IMR-90 (cell line): Measurements from ENCODE around the gene TGFB1.

Experiments
- BHLHE40 ChIP-seq: fragments of 150-350 bp; IDR thresholded peaks from 2 replicates; pipeline ENCODE4 v1.6.1; 2016; ENCODE audit warnings: mild to moderate bottlenecking, low read depth, low read length
- CEBPB ChIP-seq: IDR thresholded peaks from 2 replicates; pipeline ENCODE4 v1.6.1; 2012; ENCODE audit warnings: low read depth, low read length, improper control_type of control experiment
- CTCF ChIP-seq: conservative IDR thresholded peaks from 2 replicates; pipeline ENCODE4 v1.5.1; 2012; ENCODE audit warnings: mild to moderate bottlenecking, low read depth, low read length, improper control_type of control experiment
- MAZ ChIP-seq: IDR thresholded peaks from 2 replicates; pipeline ENCODE4 v1.6.1; 2012; ENCODE audit warnings: low read depth, mild to moderate bottlenecking, low read length, improper control_type of control experiment, moderate library complexity, borderline replicate concordance
- MXI1 ChIP-seq: IDR thresholded peaks from 2 replicates; pipeline ENCODE4 v1.6.1; 2012; ENCODE audit warnings: low read depth, mild to moderate bottlenecking, low read length, moderate library complexity, borderline replicate concordance
- POLR2A ChIP-seq: IDR thresholded peaks from 2 replicates; pipeline ENCODE4 v1.6.1; 2012; ENCODE audit warnings: mild to moderate bottlenecking, low read depth, low read length
- RAD21 ChIP-seq: IDR thresholded peaks from 2 replicates; pipeline ENCODE4 v1.6.1; 2012; ENCODE audit warnings: low read length, improper control_type of control experiment
- RCOR1 ChIP-seq: IDR thresholded peaks from 2 replicates; pipeline ENCODE4 v1.6.1; 2012; ENCODE audit warnings: mild to moderate bottlenecking, low read length, improper control_type of control experiment; ENCODE audit not compliant: insufficient replicate concordance
- RFX5 ChIP-seq: IDR thresholded peaks from 2 replicates; pipeline ENCODE4 v1.8.0; 2012; ENCODE audit warnings: low read depth, mild to moderate bottlenecking, low read length, moderate library complexity
- SMC3 ChIP-seq: fragments of 150-350 bp; IDR thresholded peaks from 2 replicates; pipeline ENCODE4 v1.6.1; 2016; ENCODE audit warnings: low read depth, mild to moderate bottlenecking, antibody characterized with exemption, low read length, moderate library complexity
- USF2 ChIP-seq: fragments of 150-350 bp; IDR thresholded peaks from 2 replicates; pipeline ENCODE4 v1.6.1; 2017; ENCODE audit warnings: mild to moderate bottlenecking, antibody characterized with exemption, low read length, low read depth

GRCh38 chr19:41353466-41354342 is at the start of gene TGFB1:
- TF ChIP-seq USF2, result no peak
- peak; percentile 89 for TF ChIP-seq CTCF
- peak; percentile 54 for TF ChIP-seq RCOR1
- TF ChIP-seq POLR2A, result peak; percentile 85
- TF ChIP-seq RFX5, result no peak
- TF ChIP-seq MAZ, result peak; percentile 82
- TF ChIP-seq CEBPB, result no peak
- TF ChIP-seq BHLHE40, result no peak
- TF ChIP-seq SMC3, result peak; percentile 58
- TF ChIP-seq RAD21, result peak; percentile 52
- no peak for TF ChIP-seq MXI1
